PC-9 (cell line): ENCODE results near the gene HSP90AB1. TPM values are rescaled to one million over a fixed set of nuclear protein-coding genes. Genes with fewer than 3 reads are reported as not detected.

Experiments
- BruUV-seq: library from RNA; stranded (reverse); fragments of 400-500 nt; replicated peaks from 2 replicates; lab custom pipeline; 2021; lab: Mats Ljungman, UMichigan
- CTCF ChIA-PET: fragments of 300-600 bp; sonication (Branson Sonifier 250); formaldehyde crosslinking; loops from one replicate; lab custom pipeline; 2022; ENCODE audit warnings: antibody characterized with exemption; lab: Charles Lee
- POLR2A ChIA-PET: fragments of 300-600 bp; sonication (Branson Sonifier 250); formaldehyde crosslinking; loops from one replicate; lab custom pipeline; 2022; ENCODE audit warnings: antibody characterized with exemption; ENCODE audit not compliant: unreplicated experiment; lab: Charles Lee
- DNase-seq, 2 experiments: peaks; one replicate each; pipeline versions ENCODE4 v3.0.0 to v3.0.0-alpha.2; 2015 to 2022; ENCODE audit warnings: mixed read lengths in 1 of 2
- H2AFZ ChIP-seq: fragments of 200-600 bp; sonication (generic); 2 replicates; pipeline ENCODE4 v1.8.1; 2017; ENCODE audit warnings: antibody characterized with exemption
- H3F3A ChIP-seq: fragments of 200-600 bp; sonication (generic); 2 replicates; pipeline ENCODE4 v1.8.1; 2017; ENCODE audit warnings: antibody characterized with exemption, mild to moderate bottlenecking, low read depth; ENCODE audit not compliant: insufficient read depth
- H3K27ac ChIP-seq: fragments of 200-600 bp; sonication (generic); 2 replicates; pipeline ENCODE4 v1.6.1; 2016; ENCODE audit warnings: mixed run types
- H3K27me3 ChIP-seq: fragments of 200-600 bp; sonication (generic); 2 replicates; pipeline ENCODE4 v1.6.1; 2016; ENCODE audit warnings: low read depth, mixed run types; ENCODE audit not compliant: insufficient read depth
- H3K36me3 ChIP-seq: fragments of 200-600 bp; sonication (generic); 2 replicates; pipeline ENCODE4 v1.6.1; 2016; ENCODE audit warnings: low read depth, mixed run types
- H3K4me1 ChIP-seq: fragments of 200-600 bp; sonication (generic); replicated peaks from 2 replicates; pipeline ENCODE4 v1.6.1; 2016; ENCODE audit warnings: mixed run types; ENCODE audit not compliant: insufficient read depth
- H3K4me2 ChIP-seq: fragments of 200-600 bp; sonication (generic); 2 replicates; pipeline ENCODE4 v1.6.1; 2017; ENCODE audit warnings: mixed run types
- H3K4me3 ChIP-seq: fragments of 200-600 bp; sonication (generic); 2 replicates; pipeline ENCODE4 v1.6.1; 2016; ENCODE audit warnings: mixed run types
- H3K79me2 ChIP-seq: fragments of 200-600 bp; sonication (generic); 2 replicates; pipeline ENCODE4 v1.6.1; 2017; ENCODE audit warnings: low read depth, mixed run types
- H3K9me2 ChIP-seq: fragments of 200-600 bp; sonication (generic); 2 replicates; pipeline ENCODE4 v1.8.1; 2017; ENCODE audit warnings: mild to moderate bottlenecking; ENCODE audit not compliant: insufficient read depth
- H3K9me3 ChIP-seq: fragments of 200-600 bp; sonication (generic); 2 replicates; pipeline ENCODE4 v1.8.1; 2016; ENCODE audit warnings: low read depth; ENCODE audit not compliant: insufficient read depth
- H4K20me1 ChIP-seq: fragments of 200-600 bp; sonication (generic); 2 replicates; pipeline ENCODE4 v1.8.1; 2017; ENCODE audit not compliant: insufficient read depth
- CTCF ChIP-seq: fragments of 200-600 bp; sonication (generic); conservative IDR thresholded peaks from 2 replicates; pipeline ENCODE4 v1.6.1; 2017; ENCODE audit warnings: mixed run types, antibody characterized with exemption, mild to moderate bottlenecking, moderate library complexity
- EZH2 ChIP-seq: fragments of 200-600 bp; sonication (generic); IDR thresholded peaks from 2 replicates; pipeline ENCODE4 v1.8.0; 2017; ENCODE audit warnings: antibody characterized with exemption, low read depth
- intact Hi-C: fragments of 100-400 bp; cut with micrococcal nuclease; formaldehyde crosslinking; loops from one replicate; pipeline ENCODE4 v1.10.0; 2022; ENCODE audit not compliant: unreplicated experiment
- total RNA-seq: library from RNA; stranded (reverse); gene quantifications from 2 replicates; pipeline ENCODE4 v1.2.3, GENCODE V29; 2021

HSP90AB1 gene
- total RNA-seq, 1 experiment from 2014 or later, result 1,136 TPM

DNA sequence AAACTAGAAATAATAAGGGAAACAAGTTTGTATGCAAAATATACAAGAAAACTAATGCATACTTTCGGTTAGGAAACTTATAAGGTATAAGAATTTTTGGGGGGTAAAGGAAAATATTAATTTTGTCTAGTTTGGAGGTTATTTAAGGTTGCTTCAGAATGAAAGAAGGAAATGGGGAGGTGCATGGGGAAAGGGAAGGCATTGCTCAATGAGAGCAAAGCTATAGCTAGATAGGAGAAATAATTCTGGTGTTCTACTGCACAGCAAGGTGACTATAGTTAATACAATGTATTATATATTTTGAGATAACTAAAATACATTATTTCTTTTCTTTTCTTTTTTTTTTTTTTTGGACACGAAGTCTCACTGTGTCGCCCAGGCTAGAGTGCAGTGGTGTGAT lies 35.6 kb upstream of the HSP90AB1 start:
- no TSS peak for BruUV-seq
- no peak overlapping the region for H3K4me3 ChIP-seq
- no peaks in the 10 kb centered on the region for H3K9me3 ChIP-seq
- H2AFZ ChIP-seq, result no peak overlapping the region
- TF ChIP-seq CTCF (no peak), EZH2 (no peak)
- H3K27me3 ChIP-seq, result no peaks in the 10 kb centered on the region
- H3K9me2 ChIP-seq, result no peaks in the 10 kb centered on the region
- DNase-seq, result no peak
- H3K79me2 ChIP-seq, result no peaks in the 10 kb centered on the region
- ChIA-PET POLR2A (no interaction called here), CTCF (interaction anchor here (0.6 kb wide), 1 partner anchor 110 kb away, joined by 5 read pairs; no protein-coding TSS in a partner anchor)
- H4K20me1 ChIP-seq, result no peaks in the 10 kb centered on the region
- H3K36me3 ChIP-seq, result no peaks in the 10 kb centered on the region
- intact Hi-C loops, result no loop called here
- H3K4me2 ChIP-seq, result no peak overlapping the region
- no peaks in the 10 kb centered on the region for H3F3A ChIP-seq
- H3K4me1 ChIP-seq, result no peaks in the 10 kb centered on the region
- no peak overlapping the region for H3K27ac ChIP-seq

DNA sequence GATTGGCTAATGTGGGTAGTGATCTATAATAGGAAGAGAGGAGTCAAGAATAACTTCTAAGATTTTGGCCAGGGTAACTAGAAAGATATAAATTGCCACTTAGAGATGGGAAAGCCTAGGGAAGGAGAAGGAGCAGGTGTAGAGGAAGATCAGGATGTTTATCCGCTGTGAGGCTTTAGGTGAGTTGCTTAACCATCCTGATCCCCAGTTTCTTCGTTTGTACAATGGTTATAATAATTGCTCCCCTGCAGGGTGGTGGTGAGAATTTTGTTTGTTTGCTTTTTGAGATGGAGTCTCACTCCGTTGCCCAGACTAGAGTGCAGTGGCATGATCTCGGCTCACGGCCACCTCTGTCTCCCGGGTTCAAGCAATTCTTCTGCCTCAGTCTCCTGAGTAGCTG lies 32.6 kb upstream of the HSP90AB1 start:
- TF ChIP-seq CTCF (no peak), EZH2 (no peak)
- H3K4me2 ChIP-seq, result no peak overlapping the region
- H3K4me1 ChIP-seq, result peaks cover 14% of the 10 kb centered on the region
- H3K36me3 ChIP-seq, result no peaks in the 10 kb centered on the region
- H3K9me2 ChIP-seq, result no peaks in the 10 kb centered on the region
- H4K20me1 ChIP-seq, result no peaks in the 10 kb centered on the region
- peaks cover 5% of the 10 kb centered on the region; the same call in 1 of the 2 replicates for H3F3A ChIP-seq
- H3K9me3 ChIP-seq, result no peaks in the 10 kb centered on the region
- CTCF ChIA-PET, result interaction anchor here (0.6 kb wide), 1 partner anchor 82 kb away, joined by 5 read pairs; no protein-coding TSS in a partner anchor
- no peak overlapping the region for H3K27ac ChIP-seq
- no peak for DNase-seq
- no peaks in the 10 kb centered on the region for H3K79me2 ChIP-seq
- intact Hi-C loops, result no loop called here
- no peak overlapping the region for H3K4me3 ChIP-seq
- no peak overlapping the region for H2AFZ ChIP-seq
- H3K27me3 ChIP-seq, result no peaks in the 10 kb centered on the region
- no TSS peak for BruUV-seq
- POLR2A ChIA-PET, result no interaction called here

- Histone ChIP-seq H3K9me3 (no peaks in the 10 kb centered on the region), H3K4me3 (no peak within 1 kb of the TSS), H3K27me3 (no peaks in the 10 kb centered on the region), H3K79me2 (0 out of 2 replicates have a peak, but pooled peaks cover 4% of the 10 kb centered on the region), H3K9me2 (no peaks in the 10 kb centered on the region), H3K36me3 (no peaks in the 10 kb centered on the region), H3K4me2 (peak within 1 kb of the TSS; percentile 86; the same call in 1 of the 2 replicates), H3K27ac (no peak within 1 kb of the TSS; the same call in 1 of the 2 replicates), H3K4me1 (peaks cover 16% of the 10 kb centered on the region), H3F3A (peaks cover 15% of the 10 kb centered on the region; the same call in 1 of the 2 replicates), H2AFZ (no peak within 1 kb of the TSS), H4K20me1 (no peaks in the 10 kb centered on the region)
- ChIA-PET CTCF (no interaction called here), POLR2A (no interaction called here)
- DNase-seq, result no peak
- TF ChIP-seq EZH2, result no peak
- no peak for TF ChIP-seq CTCF
- intact Hi-C loops, result no loop called here
- BruUV-seq, result no TSS peak
Observed at GRCh38 chr6:44216677-44217331, 30.1 kb upstream of the HSP90AB1 start, which contains the start of gene MYMX. MYMX (plus strand) TSS chr6:44216926; CDS start chr6:44217472, 546 bp downstream.
